ENCODE results near the gene ILK.

The ILK gene

DNA sequence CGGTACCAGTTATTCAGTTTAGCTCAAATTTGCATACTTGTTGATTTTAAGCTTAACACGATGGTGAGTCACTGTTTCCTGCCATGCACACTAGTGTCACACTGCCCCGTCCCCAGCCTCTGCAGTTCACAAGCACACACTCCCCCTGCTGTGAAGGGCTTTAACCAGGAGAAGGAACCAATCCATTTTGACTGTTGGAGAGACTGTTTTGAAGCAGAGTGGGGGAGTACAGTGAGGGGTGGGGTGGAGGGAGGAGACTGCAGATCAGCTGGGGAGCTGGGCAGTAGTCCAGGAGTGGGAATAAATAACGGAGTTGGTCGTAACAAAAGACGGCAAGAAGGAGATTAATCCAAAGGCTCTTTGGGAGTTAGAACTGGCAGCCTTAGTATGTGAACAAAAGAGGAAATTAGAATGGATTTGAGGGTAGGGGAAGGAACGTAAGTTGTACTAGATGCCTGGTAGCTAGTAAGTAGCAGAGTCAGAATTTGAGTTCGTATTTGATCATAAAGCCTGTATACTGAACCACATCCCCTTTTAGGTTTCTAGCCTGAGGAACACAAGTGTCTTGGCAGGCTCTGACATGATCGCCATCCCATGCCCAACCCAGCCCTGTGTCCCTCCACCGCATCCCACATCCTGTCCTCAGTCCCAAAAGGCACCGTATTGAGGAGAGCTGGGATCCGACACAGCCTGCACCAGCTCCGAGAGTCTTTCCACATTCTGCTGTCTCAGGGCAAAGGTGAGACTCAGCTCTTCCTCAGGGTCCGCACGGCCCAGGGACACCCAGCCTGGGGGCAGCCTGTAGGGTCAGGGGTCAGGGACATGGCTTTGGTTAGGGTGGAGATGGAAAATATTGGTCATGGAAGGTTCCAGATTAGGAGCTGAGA is 14.8 kb downstream of the ILK start:
- H4K5ac ChIP-seq (ENCODE audit: low read length), result peak overlapping the region; percentile 97
- no CpG with 5 or more reads among the region's 15 CpGs for WGBS (ENCODE audit: extremely low coverage, insufficient coverage, low lambda C conversion rate)
- DNase-seq, result peak; percentile 67
- H3K56ac ChIP-seq (ENCODE audit: low read length), result peak overlapping the region; percentile 85
- peak overlapping the region; percentile 71 for H3K4me3 ChIP-seq (ENCODE audit: low read length)
- H3K18ac ChIP-seq (ENCODE audit: low read length), result no peak overlapping the region
- H3K9ac ChIP-seq (ENCODE audit: low read length), result peak overlapping the region; percentile 75
- H2BK15ac ChIP-seq (replicated peaks; ENCODE audit: low read depth), result no peak overlapping the region
- no peak overlapping the region for H2BK5ac ChIP-seq (ENCODE audit: low read length)
- H3K27ac ChIP-seq (ENCODE audit: low read depth, low read length), result no peak overlapping the region
- H3K23ac ChIP-seq (ENCODE audit: low read length), result no peak overlapping the region
- H3K79me1 ChIP-seq (ENCODE audit: low read length), result peaks cover 5% of the 10 kb centered on the region
- peak overlapping the region; percentile 99 for H3K4me2 ChIP-seq (ENCODE audit: low read length)
- H3K4me1 ChIP-seq (ENCODE audit: control insufficient read depth, low read depth, low read length), result no peaks in the 10 kb centered on the region
- no peak overlapping the region for H3K4ac ChIP-seq (ENCODE audit: low read depth, low read length)
- H4K8ac ChIP-seq (ENCODE audit: low read depth, low read length), result no peak overlapping the region
- H2BK120ac ChIP-seq (ENCODE audit: low read depth, low read length), result no peak overlapping the region
- H2AK5ac ChIP-seq (ENCODE audit: low read length), result no peak overlapping the region
- peaks cover 2% of the 10 kb centered on the region for H3K79me2 ChIP-seq (ENCODE audit: control insufficient read depth, insufficient read depth, low read length)
- H3K27me3 ChIP-seq (ENCODE audit: insufficient read depth, low read length, poor library complexity), result no peaks in the 10 kb centered on the region
- H3K36me3 ChIP-seq (ENCODE audit: control insufficient read depth, insufficient read depth, low read length), result no peaks in the 10 kb centered on the region

DNA sequence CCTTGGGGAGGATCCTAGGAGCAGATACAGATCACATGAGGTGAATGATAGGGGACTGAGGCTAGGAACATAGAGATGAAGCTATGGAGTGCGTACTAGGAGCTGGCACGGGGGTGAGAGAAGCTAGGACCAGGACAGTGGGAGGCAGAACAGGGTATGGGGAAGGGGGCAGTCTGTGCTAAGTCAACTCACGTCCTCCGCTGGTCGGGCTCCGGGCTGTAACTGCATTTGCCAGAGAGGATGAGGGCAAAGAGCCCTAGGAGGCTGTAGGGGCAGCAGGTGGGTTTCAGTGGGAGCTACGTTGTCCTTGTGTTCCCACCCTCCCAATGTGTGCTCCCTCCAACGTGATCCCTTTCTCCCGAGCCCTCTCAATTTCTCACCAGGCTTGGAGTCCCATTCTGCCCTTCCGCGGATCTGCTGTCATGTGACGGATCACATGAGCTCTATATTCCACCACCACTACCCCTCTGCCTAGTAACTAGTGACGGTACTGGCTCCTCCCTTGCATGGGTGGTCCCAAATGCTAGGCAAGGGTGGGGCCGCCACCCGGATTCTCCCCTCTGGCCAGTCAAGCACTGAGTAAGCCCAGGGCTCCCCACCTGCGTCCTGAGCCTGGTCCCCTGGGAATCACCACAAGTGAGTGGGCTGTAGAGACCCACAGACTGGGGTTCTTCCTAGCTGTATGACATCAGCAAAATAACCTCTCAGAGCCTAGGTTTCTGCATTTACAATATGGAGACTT is 15.6 kb downstream of the ILK start, which contains the start of gene TPP1:
TPP1 (minus strand) TSS at position 419 of the 742 bp plus-strand sequence; CDS start at position 397, 22 bp downstream.
- Histone ChIP-seq H3K36me3 (ENCODE audit: control insufficient read depth, insufficient read depth, low read length) (no peaks in the 10 kb centered on the region), H2BK5ac (ENCODE audit: low read length) (no peak within 1 kb of the TSS), H4K8ac (ENCODE audit: low read depth, low read length) (no peak within 1 kb of the TSS), H4K5ac (ENCODE audit: low read length) (peak within 1 kb of the TSS; percentile 97), H3K4ac (ENCODE audit: low read depth, low read length) (no peak within 1 kb of the TSS), H2AK5ac (ENCODE audit: low read length) (peak within 1 kb of the TSS; percentile 56), H3K4me3 (ENCODE audit: low read length) (peak within 1 kb of the TSS; percentile 71), H3K4me1 (ENCODE audit: control insufficient read depth, low read depth, low read length) (no peaks in the 10 kb centered on the region), H3K23ac (ENCODE audit: low read length) (no peak within 1 kb of the TSS), H3K56ac (ENCODE audit: low read length) (peak within 1 kb of the TSS; percentile 85), H3K27me3 (ENCODE audit: insufficient read depth, low read length, poor library complexity) (no peaks in the 10 kb centered on the region), H3K18ac (ENCODE audit: low read length) (no peak within 1 kb of the TSS), H2BK120ac (ENCODE audit: low read depth, low read length) (no peak within 1 kb of the TSS), H3K79me2 (ENCODE audit: control insufficient read depth, insufficient read depth, low read length) (peaks cover 2% of the 10 kb centered on the region), H3K27ac (ENCODE audit: low read depth, low read length) (no peak within 1 kb of the TSS), H3K79me1 (ENCODE audit: low read length) (peaks cover 5% of the 10 kb centered on the region), H3K4me2 (ENCODE audit: low read length) (peak within 1 kb of the TSS; percentile 99), H3K9ac (ENCODE audit: low read length) (peak within 1 kb of the TSS; percentile 75), H2BK15ac (replicated peaks; ENCODE audit: low read depth) (no peak within 1 kb of the TSS)
- no CpG with 5 or more reads among the region's 16 CpGs for WGBS (ENCODE audit: extremely low coverage, insufficient coverage, low lambda C conversion rate)
- DNase-seq, result peak; percentile 97

DNA sequence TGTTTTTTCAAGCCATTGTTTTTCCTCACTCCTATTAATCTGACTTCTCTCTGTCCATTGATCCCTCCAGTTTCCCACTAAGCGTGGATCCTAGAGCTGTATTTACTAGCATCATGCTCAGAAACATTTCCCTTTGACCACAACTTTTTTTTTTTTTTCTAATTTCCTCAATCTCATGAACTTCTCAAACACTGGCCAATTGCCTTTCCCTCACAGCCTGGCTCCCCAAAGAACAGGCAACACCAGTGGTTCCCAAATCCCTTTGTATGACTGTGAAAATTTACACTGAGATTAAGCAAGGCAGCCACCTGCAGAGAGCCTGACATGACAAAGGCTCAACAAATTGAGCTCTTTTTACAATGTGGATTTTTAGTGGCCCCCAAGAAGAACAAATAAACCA is 17.1 kb downstream of the ILK start:
- no peak for DNase-seq
- Histone ChIP-seq H3K27ac (ENCODE audit: low read depth, low read length) (no peak overlapping the region), H3K4me1 (ENCODE audit: control insufficient read depth, low read depth, low read length) (no peaks in the 10 kb centered on the region), H3K79me2 (ENCODE audit: control insufficient read depth, insufficient read depth, low read length) (peaks cover 2% of the 10 kb centered on the region), H3K56ac (ENCODE audit: low read length) (no peak overlapping the region), H2AK5ac (ENCODE audit: low read length) (no peak overlapping the region), H3K18ac (ENCODE audit: low read length) (no peak overlapping the region), H3K23ac (ENCODE audit: low read length) (no peak overlapping the region), H3K4me3 (ENCODE audit: low read length) (no peak overlapping the region), H3K9ac (ENCODE audit: low read length) (no peak overlapping the region), H3K4ac (ENCODE audit: low read depth, low read length) (no peak overlapping the region), H2BK120ac (ENCODE audit: low read depth, low read length) (no peak overlapping the region), H2BK5ac (ENCODE audit: low read length) (no peak overlapping the region), H3K36me3 (ENCODE audit: control insufficient read depth, insufficient read depth, low read length) (no peaks in the 10 kb centered on the region), H4K8ac (ENCODE audit: low read depth, low read length) (no peak overlapping the region), H3K4me2 (ENCODE audit: low read length) (no peak overlapping the region), H4K5ac (ENCODE audit: low read length) (no peak overlapping the region), H3K79me1 (ENCODE audit: low read length) (peaks cover 5% of the 10 kb centered on the region), H2BK15ac (replicated peaks; ENCODE audit: low read depth) (no peak overlapping the region), H3K27me3 (ENCODE audit: insufficient read depth, low read length, poor library complexity) (no peaks in the 10 kb centered on the region)
- no CpG with 5 or more reads among the region's 1 CpG for WGBS (ENCODE audit: extremely low coverage, insufficient coverage, low lambda C conversion rate)

DNA sequence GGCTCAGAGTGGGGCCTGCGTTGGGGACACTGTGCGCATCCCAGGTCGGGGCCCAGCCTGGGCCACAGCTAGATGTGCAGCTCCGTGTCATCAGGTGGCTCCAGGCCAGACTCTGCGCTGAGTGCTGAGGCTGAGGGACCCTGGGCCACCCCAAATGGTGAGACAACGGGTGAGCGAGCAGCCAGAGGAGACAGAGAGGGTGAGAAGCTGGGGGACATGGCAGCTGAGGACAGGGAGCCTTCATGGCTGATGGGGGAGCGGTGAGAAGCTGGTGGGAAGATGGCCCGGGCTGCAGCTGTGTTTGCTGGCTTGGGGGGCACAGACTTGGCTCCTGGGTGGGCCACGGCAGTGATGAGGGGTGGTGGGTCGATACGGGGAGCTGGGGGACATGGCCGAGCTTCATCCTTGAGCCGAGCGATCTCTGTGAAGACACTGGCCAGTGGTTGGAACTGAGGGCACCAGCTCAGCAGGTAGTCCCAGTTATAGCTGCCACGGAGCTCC is 18.2 kb downstream of the ILK start:
- no peak overlapping the region for H3K4me3 ChIP-seq (ENCODE audit: low read length)
- H3K4me2 ChIP-seq (ENCODE audit: low read length), result no peak overlapping the region
- H3K27ac ChIP-seq (ENCODE audit: low read depth, low read length), result no peak overlapping the region
- no peak overlapping the region for H3K23ac ChIP-seq (ENCODE audit: low read length)
- H4K8ac ChIP-seq (ENCODE audit: low read depth, low read length), result no peak overlapping the region
- no peak for DNase-seq
- no peak overlapping the region for H3K4ac ChIP-seq (ENCODE audit: low read depth, low read length)
- H3K27me3 ChIP-seq (ENCODE audit: insufficient read depth, low read length, poor library complexity), result no peaks in the 10 kb centered on the region
- H2BK15ac ChIP-seq (replicated peaks; ENCODE audit: low read depth), result no peak overlapping the region
- peaks cover 2% of the 10 kb centered on the region for H3K79me2 ChIP-seq (ENCODE audit: control insufficient read depth, insufficient read depth, low read length)
- no peak overlapping the region for H2BK5ac ChIP-seq (ENCODE audit: low read length)
- no CpG with 5 or more reads among the region's 16 CpGs for WGBS (ENCODE audit: extremely low coverage, insufficient coverage, low lambda C conversion rate)
- H3K9ac ChIP-seq (ENCODE audit: low read length), result no peak overlapping the region
- no peak overlapping the region for H3K56ac ChIP-seq (ENCODE audit: low read length)
- H2AK5ac ChIP-seq (ENCODE audit: low read length), result no peak overlapping the region
- H3K18ac ChIP-seq (ENCODE audit: low read length), result no peak overlapping the region
- no peaks in the 10 kb centered on the region for H3K4me1 ChIP-seq (ENCODE audit: control insufficient read depth, low read depth, low read length)
- H3K36me3 ChIP-seq (ENCODE audit: control insufficient read depth, insufficient read depth, low read length), result no peaks in the 10 kb centered on the region
- H4K5ac ChIP-seq (ENCODE audit: low read length), result no peak overlapping the region
- H3K79me1 ChIP-seq (ENCODE audit: low read length), result peaks cover 5% of the 10 kb centered on the region
- no peak overlapping the region for H2BK120ac ChIP-seq (ENCODE audit: low read depth, low read length)

DNA sequence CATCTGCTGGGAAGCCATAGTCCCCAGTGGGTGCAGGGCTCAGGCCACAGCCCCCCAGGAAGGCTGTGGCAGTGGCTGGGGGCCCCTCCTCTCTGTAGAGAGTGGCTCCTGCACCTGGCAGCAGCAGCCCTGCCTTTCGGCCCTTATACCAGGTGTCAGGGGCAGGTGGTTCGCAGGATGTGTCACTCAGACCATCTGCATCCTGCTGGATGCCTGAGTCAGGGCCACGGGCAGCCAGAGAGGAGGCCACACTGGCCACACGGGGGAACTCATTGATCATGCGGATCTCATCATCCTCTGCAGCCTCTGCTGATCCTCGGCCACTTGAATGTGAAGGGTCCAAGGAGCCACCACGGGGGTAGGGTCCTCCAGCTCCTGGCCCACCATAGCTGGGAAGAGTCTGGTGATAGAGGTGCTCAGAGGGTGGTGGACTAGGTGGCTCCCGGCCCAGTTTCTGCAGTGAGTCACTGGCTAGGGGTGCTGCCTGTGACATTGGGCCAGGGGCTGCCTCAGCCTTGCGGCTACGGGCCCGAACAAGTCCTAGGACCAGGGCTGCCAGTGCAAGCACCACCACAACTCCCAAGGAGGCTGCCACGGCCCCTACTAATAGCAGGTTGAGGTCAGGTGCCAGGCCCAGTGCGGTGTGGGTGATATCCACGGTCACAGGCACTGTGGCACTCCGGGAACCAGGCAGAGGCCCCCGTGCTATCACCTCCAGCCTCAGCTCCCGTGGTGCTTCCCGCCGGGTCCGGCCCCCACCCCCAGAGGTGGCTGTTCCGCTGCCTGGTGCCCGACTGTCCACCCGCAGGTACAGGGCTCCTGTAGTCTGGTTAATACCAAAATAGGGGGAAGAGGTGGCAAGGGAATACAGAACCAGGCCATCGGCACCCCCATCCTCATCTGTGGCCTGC is 18.9 kb downstream of the ILK start:
- peaks cover 2% of the 10 kb centered on the region for H3K79me2 ChIP-seq (ENCODE audit: control insufficient read depth, insufficient read depth, low read length)
- DNase-seq, result no peak
- H4K5ac ChIP-seq (ENCODE audit: low read length), result no peak overlapping the region
- no peak overlapping the region for H2BK15ac ChIP-seq (replicated peaks; ENCODE audit: low read depth)
- no peak overlapping the region for H2BK120ac ChIP-seq (ENCODE audit: low read depth, low read length)
- no peaks in the 10 kb centered on the region for H3K27me3 ChIP-seq (ENCODE audit: insufficient read depth, low read length, poor library complexity)
- H3K4ac ChIP-seq (ENCODE audit: low read depth, low read length), result no peak overlapping the region
- no CpG with 5 or more reads among the region's 24 CpGs for WGBS (ENCODE audit: extremely low coverage, insufficient coverage, low lambda C conversion rate)
- no peak overlapping the region for H3K18ac ChIP-seq (ENCODE audit: low read length)
- H2BK5ac ChIP-seq (ENCODE audit: low read length), result no peak overlapping the region
- H3K56ac ChIP-seq (ENCODE audit: low read length), result no peak overlapping the region
- no peaks in the 10 kb centered on the region for H3K4me1 ChIP-seq (ENCODE audit: control insufficient read depth, low read depth, low read length)
- H3K79me1 ChIP-seq (ENCODE audit: low read length), result peaks cover 5% of the 10 kb centered on the region
- no peak overlapping the region for H3K4me3 ChIP-seq (ENCODE audit: low read length)
- no peak overlapping the region for H3K4me2 ChIP-seq (ENCODE audit: low read length)
- H3K23ac ChIP-seq (ENCODE audit: low read length), result no peak overlapping the region
- H3K27ac ChIP-seq (ENCODE audit: low read depth, low read length), result no peak overlapping the region
- H3K9ac ChIP-seq (ENCODE audit: low read length), result no peak overlapping the region
- H2AK5ac ChIP-seq (ENCODE audit: low read length), result no peak overlapping the region
- H3K36me3 ChIP-seq (ENCODE audit: control insufficient read depth, insufficient read depth, low read length), result no peaks in the 10 kb centered on the region
- H4K8ac ChIP-seq (ENCODE audit: low read depth, low read length), result no peak overlapping the region

All from mesendoderm (in vitro differentiated cells).